Esophagus squamous epithelium (tissue), 5 donors: Measurements from ENCODE around the gene CENPS. TPM values are rescaled to one million over a fixed set of nuclear protein-coding genes. Genes with fewer than 3 reads are reported as not detected.
"Not testable (repeated sequence)": the region's sequence is repeated elsewhere in the genome, so short reads cannot be mapped to it uniquely, and the experiment has no call there.

Experiments
- DNase-seq: peaks from one replicate; lab custom pipeline; 2025; lab: John Stamatoyannopoulos, UW
- H3K27ac ChIP-seq, 4 donors: fragments of 200-600 bp; sonication (generic); one replicate each; pipeline ENCODE4 v1.5.1; 2016 to 2019; ENCODE audit warnings: mild to moderate bottlenecking in 1 of 4
- H3K27me3 ChIP-seq, 4 donors: fragments of 200-600 bp; sonication (generic); 1 replicate in 3 of 4; 2 replicates in 1 of 4; pipeline versions ENCODE4 v1.5.1 to v1.6.0; 2017 to 2021; ENCODE audit warnings: antibody characterized with exemption in 1 of 4
- H3K36me3 ChIP-seq, 3 donors: fragments of 200-600 bp; sonication (generic); one replicate each; pipeline ENCODE4 v1.5.1; 2016 to 2019
- H3K4me1 ChIP-seq, 3 donors: fragments of 200-600 bp; sonication (generic); one replicate each; pipeline ENCODE4 v1.5.1; 2017 to 2019
- H3K4me3 ChIP-seq, 4 donors: fragments of 200-600 bp; sonication (generic); 1 replicate in 3 of 4; 2 replicates in 1 of 4; pipeline ENCODE4 v1.5.1; 2016 to 2019; ENCODE audit warnings: mild to moderate bottlenecking in 2 of 4, moderate library complexity in 1 of 4
- H3K9me3 ChIP-seq, 3 donors: fragments of 200-600 bp; sonication (generic); one replicate each; pipeline ENCODE4 v1.5.1; 2016 to 2019
- POLR2A ChIP-seq, 4 donors: fragments of 450-650 bp; IDR thresholded peaks; one replicate each; pipeline ENCODE4 v1.6.1; 2017; ENCODE audit warnings: antibody characterized with exemption in 4 of 4, mild to moderate bottlenecking in 4 of 4, moderate library complexity in 3 of 4
- WGBS, 2 donors: methylation state at CpG; one replicate each; pipeline ENCODE4 v1.1.5; 2018; 5-methylcytosine and 5-hydroxymethylcytosine counted together
- intact Hi-C: fragments of 100-400 bp; cut with DNase I; formaldehyde crosslinking; loops from one replicate; pipeline ENCODE4 v1.15.0; 2022
- total RNA-seq, 4 donors: library from RNA; depleted of rRNA; stranded (reverse); fragments of >200 nt; gene quantifications; one replicate each; pipeline ENCODE4 v1.1.0, GENCODE V29; 2016
- TF ChIP-seq, protein P1 (sequence below), 6 experiments: fragments of 450-650 bp in 4 of 6; fragments of 200-600 bp in 2 of 6; sonication (generic) in 2 of 6; IDR thresholded peaks; one replicate each; pipeline ENCODE4 v1.5.1; 2016 to 2019; ENCODE audit warnings: antibody characterized with exemption in 6 of 6, mild to moderate bottlenecking in 4 of 6, moderate library complexity in 4 of 6
- donor health status: DM: yes; HTN: yes; CAD: no.

CENPS gene
- total RNA-seq, 4 donors from 2014 or later = 5.6 to 15.7 (median 6.1) TPM

DNA sequence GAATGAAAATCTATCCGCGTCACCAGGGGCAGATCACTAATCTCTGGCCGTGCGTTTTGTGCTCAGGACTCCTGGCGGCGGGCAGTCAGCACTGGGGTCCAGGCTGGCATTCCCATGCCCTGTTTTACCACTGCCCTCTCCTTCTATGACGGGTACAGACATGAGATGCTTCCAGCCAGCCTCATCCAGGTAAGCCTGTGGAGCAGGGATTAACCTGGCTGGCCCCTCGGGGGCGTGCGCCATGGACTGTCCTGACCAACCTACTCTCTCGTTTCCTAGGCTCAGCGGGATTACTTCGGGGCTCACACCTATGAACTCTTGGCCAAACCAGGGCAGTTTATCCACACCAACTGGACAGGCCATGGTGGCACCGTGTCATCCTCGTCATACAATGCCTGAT is 10.9 kb upstream of the CENPS start:
- no peaks in the 10 kb centered on the region for H3K9me3 ChIP-seq
- WGBS, 2 donors = 85 to 92% methylated on average over 7 to 12 of the region's 15 CpGs
- no peaks in the 10 kb centered on the region for H3K27me3 ChIP-seq
- peaks cover 31 to 81% (median 41%) of the 10 kb centered on the region in 3 donors for H3K36me3 ChIP-seq
- H3K4me3 ChIP-seq = no peak overlapping the region
- peaks cover 18 to 81% (median 19%) of the 10 kb centered on the region in 3 donors for H3K4me1 ChIP-seq
- H3K27ac ChIP-seq = peak overlapping the region; percentile 43 to 84 (median 80)
- intact Hi-C loops = no loop called here
- DNase-seq = no peak
- TF ChIP-seq, protein P1, sequence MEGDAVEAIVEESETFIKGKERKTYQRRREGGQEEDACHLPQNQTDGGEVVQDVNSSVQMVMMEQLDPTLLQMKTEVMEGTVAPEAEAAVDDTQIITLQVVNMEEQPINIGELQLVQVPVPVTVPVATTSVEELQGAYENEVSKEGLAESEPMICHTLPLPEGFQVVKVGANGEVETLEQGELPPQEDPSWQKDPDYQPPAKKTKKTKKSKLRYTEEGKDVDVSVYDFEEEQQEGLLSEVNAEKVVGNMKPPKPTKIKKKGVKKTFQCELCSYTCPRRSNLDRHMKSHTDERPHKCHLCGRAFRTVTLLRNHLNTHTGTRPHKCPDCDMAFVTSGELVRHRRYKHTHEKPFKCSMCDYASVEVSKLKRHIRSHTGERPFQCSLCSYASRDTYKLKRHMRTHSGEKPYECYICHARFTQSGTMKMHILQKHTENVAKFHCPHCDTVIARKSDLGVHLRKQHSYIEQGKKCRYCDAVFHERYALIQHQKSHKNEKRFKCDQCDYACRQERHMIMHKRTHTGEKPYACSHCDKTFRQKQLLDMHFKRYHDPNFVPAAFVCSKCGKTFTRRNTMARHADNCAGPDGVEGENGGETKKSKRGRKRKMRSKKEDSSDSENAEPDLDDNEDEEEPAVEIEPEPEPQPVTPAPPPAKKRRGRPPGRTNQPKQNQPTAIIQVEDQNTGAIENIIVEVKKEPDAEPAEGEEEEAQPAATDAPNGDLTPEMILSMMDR (IDR thresholded peaks at IDR 0.05) = no peak
- TF ChIP-seq POLR2A (IDR thresholded peaks at IDR 0.05) = no peak

DNA sequence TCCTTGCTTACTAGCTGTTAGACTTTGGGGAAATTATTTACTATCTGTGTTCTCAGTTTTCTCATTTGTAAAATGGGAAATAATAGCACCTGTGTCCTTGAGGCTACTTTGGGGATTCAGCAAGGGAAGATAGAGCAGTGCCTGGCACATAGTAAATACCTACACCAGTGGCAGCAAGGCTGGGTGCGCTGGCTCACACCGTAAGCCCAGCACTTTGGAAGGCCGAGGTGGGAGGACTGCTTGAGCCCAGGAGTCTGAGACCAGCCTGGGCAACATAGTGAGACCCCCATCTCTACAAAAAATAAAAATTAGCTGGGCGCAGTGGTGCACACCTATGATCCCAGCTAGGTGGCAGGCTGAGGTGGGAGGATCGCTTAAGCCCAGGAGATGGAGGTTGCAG is 8.6 kb upstream of the CENPS start:
- Histone ChIP-seq H3K27ac (peak overlapping the region in 1 of 4 donors; percentile 84), H3K4me3 (no peak overlapping the region), H3K9me3 (no peaks in the 10 kb centered on the region), H3K27me3 (no peaks in the 10 kb centered on the region), H3K36me3 (peaks cover 27 to 58% (median 33%) of the 10 kb centered on the region in 3 donors), H3K4me1 (peaks cover 5 to 58% (median 8%) of the 10 kb centered on the region in 3 donors)
- DNase-seq = no peak
- no peak for TF ChIP-seq POLR2A (IDR thresholded peaks at IDR 0.05)
- TF ChIP-seq, protein P1 (IDR thresholded peaks at IDR 0.05) = no peak
- 92 to 100% methylated on average over 3 to 5 of the region's 5 CpGs for WGBS, 2 donors
- intact Hi-C loops = no loop called here

DNA sequence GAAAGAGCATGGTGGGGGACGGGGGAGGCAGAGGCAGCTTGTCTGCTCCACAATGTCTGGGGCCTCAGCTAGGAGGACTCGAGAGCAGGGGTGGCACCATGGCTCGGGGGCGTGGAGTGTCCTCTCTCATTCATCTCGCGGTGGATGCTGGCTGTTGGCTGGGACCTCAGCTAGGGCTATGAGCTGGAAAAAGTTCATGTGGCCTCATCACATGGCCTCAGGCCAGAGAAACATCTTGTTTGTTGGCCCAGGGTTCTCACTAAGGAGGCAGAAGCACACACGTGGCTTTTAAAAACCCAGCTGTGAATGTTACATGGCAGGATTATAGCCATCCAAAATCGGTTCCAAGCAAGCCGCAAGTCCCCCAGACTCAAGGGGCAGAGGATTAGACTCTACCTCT is 6.2 kb upstream of the CENPS start:
- TF ChIP-seq, protein P1 (IDR thresholded peaks at IDR 0.05) = no peak
- no peak for TF ChIP-seq POLR2A (IDR thresholded peaks at IDR 0.05)
- H3K9me3 ChIP-seq = no peaks in the 10 kb centered on the region
- peaks cover 13 to 34% (median 14%) of the 10 kb centered on the region in 3 donors for H3K36me3 ChIP-seq
- DNase-seq = no peak
- intact Hi-C loops = no loop called here
- no peaks in the 10 kb centered on the region for H3K27me3 ChIP-seq
- H3K4me1 ChIP-seq = peaks cover 4 to 48% (median 8%) of the 10 kb centered on the region in 3 donors
- peak overlapping the region in 1 of 4 donors; percentile 38 for H3K27ac ChIP-seq
- no peak overlapping the region for H3K4me3 ChIP-seq
- WGBS, 2 donors = 44 to 63% methylated on average over 2 to 9 of the region's 9 CpGs

DNA sequence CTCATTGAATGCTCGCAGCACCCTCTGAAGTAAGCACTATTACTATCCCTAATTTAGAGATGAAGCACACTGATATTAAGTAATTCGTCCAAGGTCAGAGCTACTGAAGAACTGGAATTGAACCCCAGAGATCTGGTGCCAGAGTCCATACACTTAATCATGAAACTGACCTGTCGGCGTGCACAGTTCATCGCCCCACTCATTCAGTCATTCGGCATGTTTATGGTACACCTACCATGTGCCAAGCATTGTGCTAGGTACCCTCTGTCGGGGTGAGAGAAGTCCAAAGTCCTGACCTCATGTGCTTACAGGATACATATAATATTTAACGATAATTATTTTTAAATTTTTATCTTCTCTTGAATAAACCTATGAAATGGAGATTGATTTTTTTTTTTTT is 5.6 kb upstream of the CENPS start:
- intact Hi-C loops = no loop called here

DNA sequence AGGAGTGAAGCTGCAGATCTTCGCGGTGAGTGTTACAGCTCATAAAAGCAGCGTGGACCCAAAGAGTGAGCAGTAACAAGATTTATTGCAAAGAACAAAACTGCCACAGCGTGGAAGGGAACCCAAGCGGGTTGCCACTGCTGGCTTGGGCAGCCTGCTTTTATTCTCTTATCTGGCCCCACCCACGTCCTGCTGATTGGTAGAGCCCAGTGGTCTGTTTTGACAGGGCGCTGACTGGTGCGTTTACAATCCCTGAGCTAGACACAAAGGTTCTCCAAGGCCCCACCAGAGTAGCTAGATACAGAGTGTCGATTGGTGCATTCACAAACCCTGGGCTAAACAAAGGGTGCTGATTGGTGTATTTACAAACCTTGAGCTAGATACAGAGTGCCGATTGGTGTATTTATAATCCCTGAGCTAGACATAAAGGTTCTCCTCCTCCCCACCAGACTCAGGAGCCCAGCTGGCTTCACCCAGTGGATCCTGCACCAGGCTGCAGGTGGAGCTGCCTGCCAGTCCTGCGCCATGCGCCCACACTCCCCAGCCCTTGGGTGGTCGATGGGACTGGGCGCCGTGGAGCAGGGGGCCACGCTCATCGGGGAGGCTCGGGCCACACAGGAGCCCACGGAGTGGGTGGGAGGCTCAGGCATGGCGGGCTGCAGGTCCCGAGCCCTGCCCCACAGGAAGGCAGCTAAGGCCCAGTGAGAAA is 4.3 kb upstream of the CENPS start:
- Histone ChIP-seq H3K4me1 (peaks cover 6 to 42% (median 8%) of the 10 kb centered on the region in 3 donors), H3K36me3 (peaks cover 0 to 17% (median 4%) of the 10 kb centered on the region in 3 donors)
- DNase-seq, H3K27me3 ChIP-seq, H3K9me3 ChIP-seq, H3K4me3 ChIP-seq, H3K27ac ChIP-seq, intact Hi-C loops: not testable (repeated sequence)
- WGBS, 2 donors = 80 to 100% methylated on average over 2 to 5 of the region's 21 CpGs

More for the DNA sequence above, 5.6 kb upstream of the CENPS start:
- Histone ChIP-seq H3K4me3 (no peak overlapping the region), H3K4me1 (peaks cover 3 to 47% (median 4%) of the 10 kb centered on the region in 3 donors), H3K36me3 (peaks cover 7 to 28% (median 8%) of the 10 kb centered on the region in 3 donors), H3K27ac (no peak overlapping the region), H3K9me3 (no peaks in the 10 kb centered on the region), H3K27me3 (no peaks in the 10 kb centered on the region)
- no peak for TF ChIP-seq POLR2A (IDR thresholded peaks at IDR 0.05)
- TF ChIP-seq, protein P1 (IDR thresholded peaks at IDR 0.05) = no peak
- no peak for DNase-seq
- WGBS, 2 donors = 80 to 82% methylated on average over 8 of the region's 8 CpGs

DNA sequence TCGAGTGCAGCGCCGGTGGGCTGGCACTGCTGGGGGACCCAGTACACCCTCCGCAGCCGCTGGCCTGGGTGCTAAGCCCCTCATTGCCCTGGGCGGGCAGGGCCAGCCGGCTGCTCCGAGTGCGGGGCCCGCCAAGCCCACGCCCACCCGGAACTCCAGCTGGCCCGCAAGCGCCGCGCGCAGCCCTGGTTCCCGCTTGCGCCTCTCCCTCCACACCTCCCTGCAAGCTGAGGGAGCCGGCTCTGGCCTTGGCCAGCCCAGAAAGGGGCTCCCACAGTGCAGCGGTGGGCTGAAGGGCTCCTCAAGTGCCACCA is 3.7 kb upstream of the CENPS start:
- H3K4me3 ChIP-seq, H3K27me3 ChIP-seq, intact Hi-C loops, H3K27ac ChIP-seq, H3K9me3 ChIP-seq, DNase-seq: not testable (repeated sequence)
- Histone ChIP-seq H3K36me3 (peaks cover 0 to 12% (median 4%) of the 10 kb centered on the region in 3 donors), H3K4me1 (peaks cover 8 to 42% (median 10%) of the 10 kb centered on the region in 3 donors)
- 96% methylated on average over 10 of the region's 21 CpGs; no CpG with 5 or more reads in 1 of the 2 donors for WGBS, 2 donors
